ENCODE data around the gene ZKSCAN2. TPM values are rescaled to one million over a fixed set of nuclear protein-coding genes. Genes with fewer than 3 reads are reported as not detected.

Gene ZKSCAN2
- polyA plus RNA-seq, 1 donor = 5.2 TPM

GRCh38 chr16:25269879-25270278 lies 12.2 kb upstream of the ZKSCAN2 start:
- Histone ChIP-seq H3K4me3 (ENCODE audit: low read length) (no peak overlapping the region), H3K36me3 (ENCODE audit: control insufficient read depth, insufficient read depth, low read length) (peaks cover 6% of the 10 kb centered on the region), H3K27ac (ENCODE audit: low read length) (no peak overlapping the region), H3K27me3 (ENCODE audit: control insufficient read depth, insufficient read depth, low read length) (no peaks in the 10 kb centered on the region), H3K9me3 (ENCODE audit: control insufficient read depth, low read depth, low read length) (no peaks in the 10 kb centered on the region), H3K4me1 (ENCODE audit: control insufficient read depth, insufficient read depth, low read length) (no peaks in the 10 kb centered on the region)
- no CpG with 5 or more reads among the region's 1 CpG for WGBS (ENCODE audit: insufficient coverage, low lambda C conversion rate)
- no peak for DNase-seq

- Histone ChIP-seq H3K27ac (ENCODE audit: low read length) (no peak overlapping the region), H3K4me3 (ENCODE audit: low read length) (no peak overlapping the region), H3K36me3 (ENCODE audit: control insufficient read depth, insufficient read depth, low read length) (peaks cover 14% of the 10 kb centered on the region), H3K27me3 (ENCODE audit: control insufficient read depth, insufficient read depth, low read length) (no peaks in the 10 kb centered on the region), H3K4me1 (ENCODE audit: control insufficient read depth, insufficient read depth, low read length) (no peaks in the 10 kb centered on the region), H3K9me3 (ENCODE audit: control insufficient read depth, low read depth, low read length) (no peaks in the 10 kb centered on the region)
- no peak for DNase-seq
- 100% methylated on average over 1 of the region's 2 CpGs for WGBS (ENCODE audit: insufficient coverage, low lambda C conversion rate)
These were observed 8.3 kb upstream of the ZKSCAN2 start for GRCh38 chr16:25265968-25266367.

DNA sequence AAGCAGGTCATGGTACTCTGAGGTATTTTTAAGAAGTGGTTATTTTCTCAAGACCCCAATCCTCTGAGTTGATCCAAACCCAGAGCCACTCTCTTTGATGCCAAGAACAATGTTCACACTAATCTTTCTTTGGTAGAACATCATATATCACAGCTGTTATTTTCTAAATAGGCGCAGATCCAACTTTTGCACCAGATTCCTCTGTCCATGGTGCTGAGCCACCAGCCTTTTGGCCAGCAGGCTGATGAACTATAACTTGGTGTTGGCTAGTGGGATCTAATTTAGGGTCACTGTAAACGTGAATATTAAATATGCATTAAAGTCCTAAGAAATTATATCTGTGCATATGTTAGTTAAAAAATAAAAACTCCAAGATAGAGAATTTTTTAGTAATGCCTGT lies 7.0 kb upstream of the ZKSCAN2 start:
- no peak overlapping the region for H3K4me3 ChIP-seq (ENCODE audit: low read length)
- no peaks in the 10 kb centered on the region for H3K27me3 ChIP-seq (ENCODE audit: control insufficient read depth, insufficient read depth, low read length)
- no peaks in the 10 kb centered on the region for H3K9me3 ChIP-seq (ENCODE audit: control insufficient read depth, low read depth, low read length)
- DNase-seq = no peak
- no peak overlapping the region for H3K27ac ChIP-seq (ENCODE audit: low read length)
- H3K36me3 ChIP-seq (ENCODE audit: control insufficient read depth, insufficient read depth, low read length) = peaks cover 14% of the 10 kb centered on the region
- 60% methylated on average over 1 of the region's 2 CpGs for WGBS (ENCODE audit: insufficient coverage, low lambda C conversion rate)
- H3K4me1 ChIP-seq (ENCODE audit: control insufficient read depth, insufficient read depth, low read length) = no peaks in the 10 kb centered on the region

- H3K27ac ChIP-seq (ENCODE audit: low read length) = no peak overlapping the region
- no CpG with 5 or more reads among the region's 5 CpGs for WGBS (ENCODE audit: insufficient coverage, low lambda C conversion rate)
- DNase-seq = no peak
- H3K27me3 ChIP-seq (ENCODE audit: control insufficient read depth, insufficient read depth, low read length) = no peaks in the 10 kb centered on the region
- peaks cover 7% of the 10 kb centered on the region for H3K36me3 ChIP-seq (ENCODE audit: control insufficient read depth, insufficient read depth, low read length)
- H3K9me3 ChIP-seq (ENCODE audit: control insufficient read depth, low read depth, low read length) = no peaks in the 10 kb centered on the region
- no peak overlapping the region for H3K4me3 ChIP-seq (ENCODE audit: low read length)
- H3K4me1 ChIP-seq (ENCODE audit: control insufficient read depth, insufficient read depth, low read length) = peaks cover 13% of the 10 kb centered on the region
These were observed 2.8 kb upstream of the ZKSCAN2 start for GRCh38 chr16:25260416-25260815.

DNA sequence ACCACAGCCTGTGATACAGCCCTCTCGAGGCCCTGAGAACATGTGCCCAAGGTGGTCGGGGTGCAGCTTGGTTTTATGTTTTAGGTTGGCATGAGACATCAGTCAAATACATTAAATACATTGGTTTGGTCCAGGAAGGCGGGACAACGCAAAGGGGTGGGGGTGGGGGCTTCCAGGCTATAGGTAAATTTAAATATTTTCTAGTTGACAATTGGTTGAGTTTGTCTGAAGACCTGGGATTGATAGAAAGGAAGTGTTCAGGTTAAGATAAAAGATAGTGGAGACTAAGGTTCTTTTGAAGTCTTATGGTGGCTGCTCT lies 1.2 kb upstream of the ZKSCAN2 start:
- Histone ChIP-seq H3K27ac (ENCODE audit: low read length) (no peak overlapping the region), H3K27me3 (ENCODE audit: control insufficient read depth, insufficient read depth, low read length) (no peaks in the 10 kb centered on the region), H3K36me3 (ENCODE audit: control insufficient read depth, insufficient read depth, low read length) (peaks cover 15% of the 10 kb centered on the region), H3K9me3 (ENCODE audit: control insufficient read depth, low read depth, low read length) (no peaks in the 10 kb centered on the region), H3K4me1 (ENCODE audit: control insufficient read depth, insufficient read depth, low read length) (peaks cover 16% of the 10 kb centered on the region), H3K4me3 (ENCODE audit: low read length) (peak overlapping the region; percentile 68)
- no peak for DNase-seq
- 8% methylated on average over 2 of the region's 4 CpGs for WGBS (ENCODE audit: insufficient coverage, low lambda C conversion rate)

GRCh38 chr16:25257956-25258860 lies 563 bp upstream of the ZKSCAN2 start:
- peak overlapping the region; percentile 85 for H3K27ac ChIP-seq (ENCODE audit: low read length)
- no peaks in the 10 kb centered on the region for H3K9me3 ChIP-seq (ENCODE audit: control insufficient read depth, low read depth, low read length)
- H3K27me3 ChIP-seq (ENCODE audit: control insufficient read depth, insufficient read depth, low read length) = no peaks in the 10 kb centered on the region
- H3K36me3 ChIP-seq (ENCODE audit: control insufficient read depth, insufficient read depth, low read length) = peaks cover 21% of the 10 kb centered on the region
- DNase-seq = peak; percentile 62 to 95
- H3K4me3 ChIP-seq (ENCODE audit: low read length) = peak overlapping the region; percentile 68
- WGBS (ENCODE audit: insufficient coverage, low lambda C conversion rate) = no CpG with 5 or more reads among the region's 58 CpGs
- H3K4me1 ChIP-seq (ENCODE audit: control insufficient read depth, insufficient read depth, low read length) = peaks cover 16% of the 10 kb centered on the region

DNA sequence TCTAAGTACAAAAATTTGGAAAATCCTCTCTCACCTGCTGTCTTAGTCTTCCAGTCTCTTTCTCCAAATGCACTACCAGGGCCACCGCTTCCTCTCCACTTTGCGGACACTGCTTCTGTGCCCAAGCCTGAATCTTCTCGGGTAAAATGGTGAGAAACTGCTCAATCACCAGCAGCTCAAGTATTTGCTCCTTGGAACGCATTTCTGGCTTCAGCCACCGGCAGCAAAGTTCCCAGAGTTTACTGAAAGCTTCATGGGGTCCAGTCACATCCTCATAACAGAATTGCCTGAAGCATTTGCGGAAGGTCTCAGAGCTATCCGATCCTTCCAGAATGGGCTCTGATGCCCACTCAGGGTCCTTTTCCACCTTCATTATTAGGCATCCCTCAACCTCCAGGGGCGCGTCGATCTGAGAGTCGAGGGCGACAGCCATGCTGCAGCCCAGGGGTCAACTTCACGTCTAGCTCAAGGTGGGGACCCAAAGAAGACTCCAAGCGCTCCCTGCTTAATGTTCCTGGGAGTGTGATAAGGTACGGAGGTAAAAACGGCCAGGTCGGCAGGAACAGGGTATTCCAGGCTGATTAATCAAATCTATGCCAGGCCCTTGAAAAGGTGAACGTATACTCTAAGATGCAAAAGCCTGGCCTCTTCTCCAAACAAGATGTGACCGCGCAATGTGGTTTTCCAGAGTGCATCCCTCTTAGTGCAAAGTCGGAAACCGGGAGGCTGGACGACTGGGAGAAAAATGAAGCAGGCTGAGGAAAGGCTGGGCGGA lies 763 bp downstream of the ZKSCAN2 start:
- Histone ChIP-seq H3K9me3 (ENCODE audit: control insufficient read depth, low read depth, low read length) (no peaks in the 10 kb centered on the region), H3K4me3 (ENCODE audit: low read length) (peak overlapping the region; percentile 68), H3K27me3 (ENCODE audit: control insufficient read depth, insufficient read depth, low read length) (no peaks in the 10 kb centered on the region), H3K36me3 (ENCODE audit: control insufficient read depth, insufficient read depth, low read length) (peaks cover 28% of the 10 kb centered on the region), H3K4me1 (ENCODE audit: control insufficient read depth, insufficient read depth, low read length) (peaks cover 16% of the 10 kb centered on the region), H3K27ac (ENCODE audit: low read length) (peak overlapping the region; percentile 85)
- DNase-seq = no peak
- WGBS (ENCODE audit: insufficient coverage, low lambda C conversion rate) = no CpG with 5 or more reads among the region's 24 CpGs

- Histone ChIP-seq H3K4me1 (ENCODE audit: control insufficient read depth, insufficient read depth, low read length) (peaks cover 11% of the 10 kb centered on the region), H3K4me3 (ENCODE audit: low read length) (no peak overlapping the region), H3K27me3 (ENCODE audit: control insufficient read depth, insufficient read depth, low read length) (no peaks in the 10 kb centered on the region), H3K9me3 (ENCODE audit: control insufficient read depth, low read depth, low read length) (no peaks in the 10 kb centered on the region), H3K27ac (ENCODE audit: low read length) (no peak overlapping the region), H3K36me3 (ENCODE audit: control insufficient read depth, insufficient read depth, low read length) (peaks cover 37% of the 10 kb centered on the region)
- no peak for DNase-seq
- WGBS (ENCODE audit: insufficient coverage, low lambda C conversion rate) = no CpG with 5 or more reads among the region's 2 CpGs
These were observed 4.3 kb downstream of the ZKSCAN2 start for GRCh38 chr16:25253322-25253721.

DNA sequence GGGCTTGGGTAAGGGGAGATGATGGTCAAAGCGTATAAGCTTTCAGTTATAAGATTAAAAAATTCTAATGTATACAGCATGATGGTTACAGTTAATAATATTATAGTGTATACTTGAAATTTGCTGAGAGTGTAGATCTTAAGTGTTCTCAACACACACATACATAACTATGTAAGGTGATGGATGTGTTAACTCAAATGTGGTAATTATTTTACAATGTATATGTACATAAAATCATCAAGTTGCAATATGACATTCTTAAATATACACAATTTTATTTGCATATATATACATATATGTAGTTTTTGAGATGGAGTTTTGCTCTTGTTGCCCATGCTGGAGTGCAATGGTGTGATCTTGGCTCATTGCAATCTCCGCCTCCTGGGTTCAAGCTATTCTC lies 7.2 kb downstream of the ZKSCAN2 start:
- no peak for DNase-seq
- Histone ChIP-seq H3K27me3 (ENCODE audit: control insufficient read depth, insufficient read depth, low read length) (no peaks in the 10 kb centered on the region), H3K9me3 (ENCODE audit: control insufficient read depth, low read depth, low read length) (peaks cover 5% of the 10 kb centered on the region), H3K36me3 (ENCODE audit: control insufficient read depth, insufficient read depth, low read length) (peaks cover 53% of the 10 kb centered on the region), H3K4me1 (ENCODE audit: control insufficient read depth, insufficient read depth, low read length) (peaks cover 4% of the 10 kb centered on the region), H3K4me3 (ENCODE audit: low read length) (no peak overlapping the region), H3K27ac (ENCODE audit: low read length) (no peak overlapping the region)
- WGBS (ENCODE audit: insufficient coverage, low lambda C conversion rate) = no CpG with 5 or more reads among the region's 2 CpGs

DNA sequence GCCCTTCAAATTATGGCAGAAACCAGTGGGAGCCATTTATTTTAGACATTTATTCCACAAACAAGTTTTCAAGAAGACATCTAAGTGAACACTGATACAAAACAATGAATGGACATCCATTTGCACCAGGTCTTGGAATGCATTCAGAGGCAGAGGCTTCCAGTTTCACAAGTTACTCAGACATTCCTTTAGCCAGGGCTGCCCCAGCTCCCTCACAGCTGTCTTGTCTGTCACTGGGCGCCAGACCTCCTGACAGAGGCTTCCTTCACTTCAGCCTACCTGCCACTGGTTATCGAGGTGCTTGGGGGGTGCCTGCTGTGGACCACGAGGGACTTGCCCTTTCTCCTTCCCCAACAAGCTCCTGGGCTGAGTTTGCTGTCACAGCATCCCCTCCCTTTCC lies 21.7 kb downstream of the ZKSCAN2 start:
- no CpG with 5 or more reads among the region's 3 CpGs for WGBS (ENCODE audit: insufficient coverage, low lambda C conversion rate)
- no peak overlapping the region for H3K4me3 ChIP-seq (ENCODE audit: low read length)
- no peaks in the 10 kb centered on the region for H3K9me3 ChIP-seq (ENCODE audit: control insufficient read depth, low read depth, low read length)
- H3K36me3 ChIP-seq (ENCODE audit: control insufficient read depth, insufficient read depth, low read length) = peaks cover 26% of the 10 kb centered on the region
- no peak overlapping the region for H3K27ac ChIP-seq (ENCODE audit: low read length)
- DNase-seq = no peak
- no peaks in the 10 kb centered on the region for H3K4me1 ChIP-seq (ENCODE audit: control insufficient read depth, insufficient read depth, low read length)
- peaks cover 3% of the 10 kb centered on the region for H3K27me3 ChIP-seq (ENCODE audit: control insufficient read depth, insufficient read depth, low read length)

All from large intestine (tissue), 3 donors.